ENCODE measurements around the gene RPL5. TPM values are rescaled to one million over a fixed set of nuclear protein-coding genes. Genes with fewer than 3 reads are reported as not detected.

RPL5 gene
- total RNA-seq, 4 donors from 2014 or later: 1,169 to 2,433 (median 2,010) TPM

DNA sequence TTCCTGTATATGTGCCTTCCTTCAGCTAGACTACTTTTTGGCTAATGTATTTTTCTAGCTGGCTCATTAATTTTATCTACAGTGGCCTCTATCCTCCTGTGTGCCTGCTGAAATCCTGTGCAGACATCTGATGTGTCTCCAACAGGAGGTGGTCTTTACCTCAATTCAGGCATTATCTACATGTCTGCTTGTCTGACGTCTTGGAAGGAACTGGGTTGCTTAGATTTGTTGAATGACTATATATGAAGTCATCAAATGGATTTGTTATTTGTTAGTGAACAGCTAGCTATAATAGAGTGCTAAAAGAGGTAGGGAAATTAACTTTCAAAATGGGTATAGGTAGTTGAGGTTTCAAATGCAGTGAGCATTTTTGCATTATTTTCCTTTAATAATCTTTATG is 6.7 kb downstream of the RPL5 start:
- Histone ChIP-seq H3K27ac (peak overlapping the region in 1 of 4 donors; percentile 16), H3K4me3 (no peak overlapping the region), H3K27me3 (no peaks in the 10 kb centered on the region), H3K9me3 (no peaks in the 10 kb centered on the region), H3K4me1 (peaks cover 23 to 78% (median 25%) of the 10 kb centered on the region in 3 donors), H3K36me3 (peaks cover 11 to 100% of the 10 kb centered on the region in 2 donors)
- ATAC-seq: no peak
- WGBS, 2 donors (ENCODE audit: low coverage in 1 of 2): 0 to 9% methylated on average over 1 of the region's 1 CpG
- TF ChIP-seq, protein P1, sequence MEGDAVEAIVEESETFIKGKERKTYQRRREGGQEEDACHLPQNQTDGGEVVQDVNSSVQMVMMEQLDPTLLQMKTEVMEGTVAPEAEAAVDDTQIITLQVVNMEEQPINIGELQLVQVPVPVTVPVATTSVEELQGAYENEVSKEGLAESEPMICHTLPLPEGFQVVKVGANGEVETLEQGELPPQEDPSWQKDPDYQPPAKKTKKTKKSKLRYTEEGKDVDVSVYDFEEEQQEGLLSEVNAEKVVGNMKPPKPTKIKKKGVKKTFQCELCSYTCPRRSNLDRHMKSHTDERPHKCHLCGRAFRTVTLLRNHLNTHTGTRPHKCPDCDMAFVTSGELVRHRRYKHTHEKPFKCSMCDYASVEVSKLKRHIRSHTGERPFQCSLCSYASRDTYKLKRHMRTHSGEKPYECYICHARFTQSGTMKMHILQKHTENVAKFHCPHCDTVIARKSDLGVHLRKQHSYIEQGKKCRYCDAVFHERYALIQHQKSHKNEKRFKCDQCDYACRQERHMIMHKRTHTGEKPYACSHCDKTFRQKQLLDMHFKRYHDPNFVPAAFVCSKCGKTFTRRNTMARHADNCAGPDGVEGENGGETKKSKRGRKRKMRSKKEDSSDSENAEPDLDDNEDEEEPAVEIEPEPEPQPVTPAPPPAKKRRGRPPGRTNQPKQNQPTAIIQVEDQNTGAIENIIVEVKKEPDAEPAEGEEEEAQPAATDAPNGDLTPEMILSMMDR (IDR thresholded peaks at IDR 0.05): no peak
- no peak for TF ChIP-seq POLR2AphosphoS5 (IDR thresholded peaks at IDR 0.05)
- TF ChIP-seq POLR2A (IDR thresholded peaks at IDR 0.05): no peak
- no peak for TF ChIP-seq EP300 (IDR thresholded peaks at IDR 0.05)

DNA sequence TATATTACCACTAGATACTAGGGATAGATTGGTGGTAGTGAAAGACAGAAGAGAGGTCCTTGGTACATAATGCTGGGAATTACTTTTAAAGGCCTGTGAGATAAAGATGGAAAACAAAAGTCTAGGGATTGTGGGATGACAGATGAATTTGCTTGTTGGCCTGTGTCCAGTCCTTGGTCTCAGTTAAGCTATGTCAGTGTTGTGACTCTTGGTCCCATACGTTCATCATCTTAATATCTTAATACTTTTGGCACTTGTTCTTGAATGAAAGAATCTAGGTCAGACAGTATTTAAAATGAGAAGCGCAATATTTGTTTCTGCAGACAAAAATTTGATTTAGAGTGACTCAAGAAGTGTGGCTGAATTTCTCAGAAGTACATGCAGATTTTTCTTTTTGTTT is 7.6 kb downstream of the RPL5 start:
- WGBS, 2 donors (ENCODE audit: low coverage in 1 of 2): 12 to 28% methylated on average over 2 of the region's 2 CpGs
- no peak overlapping the region for H3K4me3 ChIP-seq
- TF ChIP-seq, protein P1 (IDR thresholded peaks at IDR 0.05): no peak
- TF ChIP-seq EP300 (IDR thresholded peaks at IDR 0.05): no peak
- no peak for TF ChIP-seq POLR2A (IDR thresholded peaks at IDR 0.05)
- TF ChIP-seq POLR2AphosphoS5 (IDR thresholded peaks at IDR 0.05): no peak
- no peaks in the 10 kb centered on the region for H3K9me3 ChIP-seq
- ATAC-seq: no peak
- H3K27me3 ChIP-seq: no peaks in the 10 kb centered on the region
- H3K27ac ChIP-seq: peak overlapping the region in 1 of 4 donors; percentile 41
- peaks cover 16 to 68% (median 17%) of the 10 kb centered on the region in 3 donors for H3K4me1 ChIP-seq
- peaks cover 11 to 100% of the 10 kb centered on the region in 2 donors for H3K36me3 ChIP-seq

DNA sequence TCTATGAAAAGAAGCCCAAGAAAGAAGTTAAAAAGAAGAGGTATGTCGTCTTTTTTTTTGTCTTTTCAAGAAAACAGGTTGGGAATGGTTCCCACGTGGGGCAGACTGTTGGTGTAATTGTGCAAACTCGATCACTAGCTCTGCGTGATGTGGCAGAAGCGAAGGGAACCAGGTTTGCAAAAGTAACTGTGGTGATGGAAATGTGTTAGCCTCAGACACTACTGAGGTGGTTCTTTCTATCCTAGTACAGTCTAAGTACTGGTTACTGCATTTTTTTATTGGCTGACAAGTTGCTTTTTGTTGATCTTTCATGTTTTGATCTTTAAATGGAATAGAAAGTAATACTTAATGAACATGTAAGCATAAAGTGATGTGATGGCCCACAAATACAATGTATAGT is 8.8 kb downstream of the RPL5 start:
- Histone ChIP-seq H3K27me3 (no peaks in the 10 kb centered on the region), H3K4me3 (no peak overlapping the region), H3K4me1 (peaks cover 8 to 57% (median 12%) of the 10 kb centered on the region in 3 donors), H3K27ac (no peak overlapping the region), H3K9me3 (no peaks in the 10 kb centered on the region), H3K36me3 (peaks cover 11 to 90% of the 10 kb centered on the region in 2 donors)
- 44 to 48% methylated on average over 5 of the region's 5 CpGs for WGBS, 2 donors (ENCODE audit: low coverage in 1 of 2)
- ATAC-seq: no peak
- TF ChIP-seq POLR2AphosphoS5 (IDR thresholded peaks at IDR 0.05) (no peak), POLR2A (IDR thresholded peaks at IDR 0.05) (no peak), EP300 (IDR thresholded peaks at IDR 0.05) (no peak)
- TF ChIP-seq, protein P1 (IDR thresholded peaks at IDR 0.05): no peak

DNA sequence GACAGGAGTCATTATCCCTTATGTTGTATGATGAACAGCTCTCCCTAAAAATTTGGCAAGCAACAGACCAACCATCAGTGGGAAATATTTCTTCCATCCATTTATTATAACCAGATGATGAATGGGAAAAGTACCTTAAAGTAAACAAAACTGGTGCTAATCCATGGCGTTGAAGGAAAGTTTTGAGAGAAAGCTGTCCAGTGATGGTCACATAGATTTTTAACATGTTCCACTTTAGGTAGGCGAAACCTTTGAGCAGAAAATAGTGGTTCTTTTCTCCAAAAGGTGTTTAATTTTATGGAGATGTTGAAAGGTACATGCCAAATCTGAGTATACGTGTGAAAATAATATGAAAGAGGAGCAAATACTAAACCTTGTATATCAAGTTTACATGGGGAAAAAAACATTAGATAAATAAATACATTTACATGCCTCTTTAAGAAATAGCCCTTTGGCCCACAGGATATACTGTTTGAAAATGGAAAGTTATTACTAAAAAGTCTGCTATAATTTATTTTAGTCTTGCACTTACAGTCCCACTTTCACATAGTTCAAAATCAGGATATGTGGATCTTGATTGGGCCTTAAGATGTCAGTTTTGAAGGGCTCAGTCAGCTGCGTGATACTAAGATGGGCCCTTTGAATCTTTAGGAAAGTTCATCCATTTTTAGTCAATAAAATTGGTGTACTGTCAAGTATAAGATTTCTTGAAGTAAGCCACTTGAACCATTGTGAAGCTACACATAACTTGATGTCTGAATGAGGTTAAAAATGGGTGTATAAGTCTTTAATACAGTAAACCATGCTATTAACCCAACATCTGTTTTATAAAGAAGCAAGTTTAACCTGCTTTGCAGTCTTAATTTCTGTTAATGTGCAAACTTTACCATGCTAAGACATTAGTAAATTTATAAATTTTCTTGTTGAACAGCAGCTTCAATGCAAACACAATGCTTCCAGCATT is 10.5 kb downstream of the RPL5 start:
- Histone ChIP-seq H3K4me3 (no peak overlapping the region), H3K4me1 (peaks cover 8 to 39% (median 8%) of the 10 kb centered on the region in 3 donors), H3K36me3 (peaks cover 11 to 72% of the 10 kb centered on the region in 2 donors), H3K27me3 (no peaks in the 10 kb centered on the region), H3K9me3 (no peaks in the 10 kb centered on the region), H3K27ac (no peak overlapping the region)
- 61 to 71% methylated on average over 4 of the region's 4 CpGs for WGBS, 2 donors (ENCODE audit: low coverage in 1 of 2)
- TF ChIP-seq POLR2AphosphoS5 (IDR thresholded peaks at IDR 0.05): no peak
- TF ChIP-seq, protein P1 (IDR thresholded peaks at IDR 0.05): no peak
- no peak for TF ChIP-seq POLR2A (IDR thresholded peaks at IDR 0.05)
- TF ChIP-seq EP300 (IDR thresholded peaks at IDR 0.05): no peak
- ATAC-seq: no peak

Measured in gastroesophageal sphincter (tissue), 4 donors.